Epithelial cell of esophagus (primary cell): ENCODE results near the gene ZFP36.

Experiments used
- DNase-seq: peaks from one replicate; pipeline ENCODE4 v3.0.0; 2010; ENCODE audit warnings: low read depth
- H3K4me3 ChIP-seq: 2 replicates; pipeline ENCODE4 v1.5.1; 2011; ENCODE audit warnings: mild to moderate bottlenecking, low read length, control low read depth
- TF ChIP-seq, protein P1 (sequence below): IDR thresholded peaks from 2 replicates; pipeline ENCODE4 v1.5.1; 2011; ENCODE audit warnings: low read depth, mild to moderate bottlenecking, low read length, control low read depth, inconsistent platforms; ENCODE audit not compliant: insufficient read depth; ENCODE audit errors: missing control alignments

Gene ZFP36

DNA sequence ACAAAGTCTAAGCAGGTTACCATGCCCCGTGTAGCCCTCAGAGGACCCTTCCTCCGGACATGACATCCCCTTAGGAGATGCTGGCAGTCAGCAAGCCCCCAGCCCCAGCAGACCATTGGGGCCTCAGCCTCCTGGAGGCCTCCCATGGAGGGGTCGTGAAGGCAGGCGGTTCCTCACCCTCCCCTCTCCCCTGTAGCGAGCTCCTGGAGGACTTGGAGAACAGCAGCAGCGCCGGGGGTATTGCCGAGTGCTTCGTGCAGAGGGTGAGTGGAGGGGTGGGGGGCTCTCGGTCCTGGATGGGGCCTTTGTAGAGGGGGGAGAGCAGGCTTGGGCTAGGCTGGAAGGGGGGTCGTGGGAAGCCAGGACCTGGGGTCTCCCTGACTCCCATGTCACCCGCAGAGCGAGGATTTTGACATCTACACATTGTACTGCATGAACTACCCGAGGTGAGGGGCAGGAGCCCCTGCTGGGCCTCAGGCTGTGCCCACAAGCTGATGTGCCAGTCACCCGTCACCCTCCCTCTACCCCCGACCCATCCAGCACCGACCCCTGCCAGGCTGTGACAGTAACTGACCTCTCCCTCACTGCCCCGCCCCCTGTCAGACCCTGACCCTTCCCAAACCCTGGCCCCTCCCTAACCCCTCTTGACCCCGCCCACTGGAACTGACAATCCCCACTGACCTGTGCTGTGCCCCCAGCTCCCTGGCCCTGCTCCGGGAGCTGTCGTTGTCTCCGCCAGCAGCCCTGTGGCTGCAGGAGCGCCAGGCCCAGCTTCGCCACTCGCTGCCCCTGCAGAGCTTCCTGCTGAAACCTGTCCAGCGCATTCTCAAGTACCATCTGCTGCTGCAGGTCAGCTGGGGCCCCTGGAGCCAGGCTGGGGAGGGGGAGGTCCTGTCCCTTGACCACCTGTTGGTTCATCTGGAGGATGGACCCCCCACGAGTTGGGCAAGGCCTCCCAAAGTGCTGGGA lies 9.8 kb downstream of the ZFP36 start:
- TF ChIP-seq, protein P1, sequence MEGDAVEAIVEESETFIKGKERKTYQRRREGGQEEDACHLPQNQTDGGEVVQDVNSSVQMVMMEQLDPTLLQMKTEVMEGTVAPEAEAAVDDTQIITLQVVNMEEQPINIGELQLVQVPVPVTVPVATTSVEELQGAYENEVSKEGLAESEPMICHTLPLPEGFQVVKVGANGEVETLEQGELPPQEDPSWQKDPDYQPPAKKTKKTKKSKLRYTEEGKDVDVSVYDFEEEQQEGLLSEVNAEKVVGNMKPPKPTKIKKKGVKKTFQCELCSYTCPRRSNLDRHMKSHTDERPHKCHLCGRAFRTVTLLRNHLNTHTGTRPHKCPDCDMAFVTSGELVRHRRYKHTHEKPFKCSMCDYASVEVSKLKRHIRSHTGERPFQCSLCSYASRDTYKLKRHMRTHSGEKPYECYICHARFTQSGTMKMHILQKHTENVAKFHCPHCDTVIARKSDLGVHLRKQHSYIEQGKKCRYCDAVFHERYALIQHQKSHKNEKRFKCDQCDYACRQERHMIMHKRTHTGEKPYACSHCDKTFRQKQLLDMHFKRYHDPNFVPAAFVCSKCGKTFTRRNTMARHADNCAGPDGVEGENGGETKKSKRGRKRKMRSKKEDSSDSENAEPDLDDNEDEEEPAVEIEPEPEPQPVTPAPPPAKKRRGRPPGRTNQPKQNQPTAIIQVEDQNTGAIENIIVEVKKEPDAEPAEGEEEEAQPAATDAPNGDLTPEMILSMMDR: no peak
- DNase-seq: no peak
- no peak overlapping the region for H3K4me3 ChIP-seq

DNA sequence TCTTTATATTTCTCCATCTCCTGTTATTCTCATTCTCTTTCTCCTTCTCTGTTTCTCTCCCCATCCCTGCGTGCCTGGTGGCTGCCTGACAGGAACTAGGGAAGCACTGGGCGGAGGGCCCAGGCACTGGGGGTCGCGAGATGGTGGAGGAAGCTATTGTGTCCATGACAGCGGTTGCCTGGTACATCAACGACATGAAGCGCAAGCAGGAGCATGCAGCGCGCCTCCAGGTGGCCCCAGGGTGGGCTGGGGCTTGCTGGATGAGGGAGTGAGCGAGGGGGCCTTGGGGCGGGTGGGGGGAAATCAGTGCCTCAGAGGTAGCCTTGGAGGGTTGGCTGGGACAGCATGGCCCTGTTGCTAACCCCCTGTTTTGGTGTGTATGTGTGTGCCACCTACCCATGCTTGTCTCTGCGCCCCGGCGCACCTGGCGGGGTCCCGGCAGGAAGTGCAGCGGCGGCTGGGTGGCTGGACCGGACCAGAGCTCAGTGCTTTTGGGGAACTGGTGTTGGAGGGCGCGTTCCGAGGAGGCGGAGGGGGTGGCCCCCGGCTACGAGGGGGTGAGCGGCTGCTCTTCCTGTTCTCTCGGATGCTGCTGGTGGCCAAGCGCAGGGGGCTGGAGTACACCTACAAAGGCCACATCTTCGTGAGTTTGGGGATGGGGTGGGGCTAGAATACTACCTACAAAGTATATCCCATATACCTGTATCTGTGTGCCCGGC lies 11.0 kb downstream of the ZFP36 start:
- no peak overlapping the region for H3K4me3 ChIP-seq
- DNase-seq: no peak
- TF ChIP-seq, protein P1: no peak

DNA sequence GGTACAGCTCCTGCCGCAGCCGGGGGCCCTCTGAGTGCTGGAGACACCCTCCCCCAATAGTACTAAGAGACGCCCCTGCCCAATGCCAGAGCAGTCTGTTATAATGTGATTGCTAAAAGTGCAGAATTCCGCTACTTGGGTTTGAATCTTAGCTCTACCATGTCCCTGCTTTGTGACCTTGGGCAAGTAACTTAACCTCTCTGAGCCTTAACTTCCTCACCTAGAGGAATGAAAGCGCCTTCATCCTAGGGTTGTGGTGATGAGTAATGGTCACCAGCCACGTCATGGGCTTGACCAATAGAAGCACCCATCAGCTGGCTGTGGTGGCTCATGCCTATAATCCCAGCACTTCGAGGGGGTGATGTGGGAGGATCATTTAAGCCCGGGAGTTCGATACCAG lies 12.4 kb downstream of the ZFP36 start:
- no peak overlapping the region for H3K4me3 ChIP-seq
- TF ChIP-seq, protein P1: no peak
- no peak for DNase-seq

DNA sequence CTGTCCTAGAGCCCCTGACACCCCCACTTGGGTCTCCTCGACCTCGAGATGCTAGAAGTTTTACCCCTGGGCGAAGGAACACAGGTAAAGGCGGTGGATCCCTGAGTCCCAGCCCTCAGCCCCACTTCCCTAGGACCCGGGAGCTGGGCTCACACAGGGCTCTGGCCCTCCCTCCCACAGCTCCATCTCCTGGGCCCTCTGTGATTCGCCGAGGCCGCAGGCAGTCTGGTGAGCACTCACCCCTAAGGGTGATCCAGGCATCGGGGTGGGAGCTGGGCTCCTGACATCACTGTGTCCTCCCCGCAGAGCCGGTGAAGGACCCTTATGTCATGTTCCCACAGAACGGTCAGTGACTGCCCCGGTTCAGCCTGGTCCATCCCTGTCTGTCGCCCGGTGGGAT lies 14.1 kb downstream of the ZFP36 start:
- no peak overlapping the region for H3K4me3 ChIP-seq
- TF ChIP-seq, protein P1: no peak
- DNase-seq: no peak

DNA sequence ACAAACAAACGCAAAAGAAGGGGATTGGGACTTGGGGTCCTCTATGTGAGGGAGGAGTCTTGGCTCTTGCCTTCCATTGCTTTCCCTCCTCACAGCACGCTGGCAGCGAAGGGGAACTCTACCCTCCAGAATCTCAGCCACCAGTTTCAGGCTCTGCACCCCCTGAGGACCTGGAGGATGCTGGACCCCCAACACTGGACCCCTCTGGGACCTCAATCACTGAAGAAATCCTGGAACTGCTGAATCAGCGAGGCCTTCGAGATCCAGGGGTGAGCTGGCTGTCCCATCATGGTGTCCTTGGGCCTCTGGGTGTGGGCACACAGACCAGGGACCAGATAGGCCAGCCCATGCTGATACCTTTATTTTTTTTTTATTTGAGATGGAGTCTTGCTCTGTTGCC lies 15.4 kb downstream of the ZFP36 start:
- DNase-seq: no peak
- H3K4me3 ChIP-seq: no peak overlapping the region
- TF ChIP-seq, protein P1: no peak

DNA sequence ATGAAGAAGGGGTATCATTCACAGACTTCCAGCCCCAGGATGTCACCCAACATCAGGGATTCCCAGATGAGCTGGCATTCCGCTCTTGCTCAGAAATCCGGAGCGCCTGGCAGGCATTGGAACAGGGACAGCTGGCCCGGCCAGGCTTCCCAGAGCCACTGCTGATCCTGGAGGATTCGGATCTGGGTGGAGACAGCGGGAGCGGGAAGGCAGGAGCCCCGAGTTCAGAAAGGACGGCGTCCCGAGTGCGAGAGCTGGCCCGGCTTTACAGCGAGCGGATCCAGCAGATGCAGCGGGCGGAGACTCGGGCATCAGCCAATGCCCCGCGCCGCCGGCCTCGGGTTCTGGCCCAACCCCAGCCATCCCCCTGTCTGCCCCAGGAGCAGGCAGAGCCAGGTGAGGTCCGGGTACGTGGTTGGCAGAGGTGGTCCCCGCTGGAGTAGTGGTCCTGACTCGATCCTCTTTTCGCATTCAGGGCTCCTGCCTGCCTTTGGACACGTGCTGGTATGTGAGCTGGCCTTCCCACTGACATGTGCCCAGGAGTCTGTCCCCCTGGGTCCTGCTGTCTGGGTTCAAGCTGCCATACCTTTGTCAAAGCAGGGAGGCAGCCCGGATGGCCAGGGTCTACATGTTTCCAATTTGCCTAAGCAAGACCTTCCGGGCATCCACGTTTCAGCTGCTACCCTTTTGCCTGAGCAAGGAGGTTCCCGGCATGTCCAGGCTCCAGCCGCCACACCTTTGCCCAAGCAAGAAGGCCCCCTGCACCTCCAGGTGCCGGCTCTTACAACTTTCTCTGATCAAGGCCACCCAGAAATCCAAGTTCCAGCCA lies 16.8 kb downstream of the ZFP36 start:
- DNase-seq: no peak
- no peak overlapping the region for H3K4me3 ChIP-seq
- TF ChIP-seq, protein P1: no peak
